HepG2 (cell line): ENCODE measurements around the gene C11orf24.

Experiments used
- ATF7-NPFF ChIP-seq: sonication (generic); formaldehyde crosslinking; IDR thresholded peaks from 2 replicates; pipeline ENCODE4 v1.8.1; 2023; ENCODE audit warnings: mild to moderate bottlenecking, low read depth, missing genetic modification reagents, moderate library complexity
- CTCF ChIP-seq: sonication (generic); formaldehyde crosslinking; IDR thresholded peaks from 2 replicates; pipeline ENCODE4 v1.5.0; 2020; ENCODE audit warnings: mild to moderate bottlenecking, missing genetic modification reagents, moderate library complexity
- JUN ChIP-seq: sonication (generic); formaldehyde crosslinking; IDR thresholded peaks from 2 replicates; pipeline ENCODE4 v1.4.0; 2020; ENCODE audit warnings: mild to moderate bottlenecking, missing genetic modification reagents
- MLX ChIP-seq: IDR thresholded peaks from 2 replicates; pipeline ENCODE4 v1.6.1; 2016
- NR3C1 ChIP-seq: sonication (generic); formaldehyde crosslinking; IDR thresholded peaks from 2 replicates; pipeline ENCODE4 v1.4.0; 2020; ENCODE audit warnings: missing genetic modification reagents
- PREB ChIP-seq: sonication (generic); formaldehyde crosslinking; IDR thresholded peaks from 2 replicates; pipeline ENCODE4 v1.4.0; 2020; ENCODE audit warnings: missing genetic modification reagents
- RAD21 ChIP-seq: fragments of 450-650 bp; formaldehyde crosslinking; IDR thresholded peaks from 2 replicates; pipeline ENCODE4 v1.5.0; 2020; ENCODE audit warnings: mild to moderate bottlenecking
- RORA ChIP-seq: sonication (generic); formaldehyde crosslinking; IDR thresholded peaks from 2 replicates; pipeline ENCODE4 v1.5.0; 2020; ENCODE audit warnings: mild to moderate bottlenecking, missing genetic modification reagents, moderate library complexity
- SALL2 ChIP-seq: sonication (generic); formaldehyde crosslinking; IDR thresholded peaks from 2 replicates; pipeline ENCODE4 v1.8.1; 2023; ENCODE audit warnings: mild to moderate bottlenecking, missing genetic modification reagents, inconsistent platforms
- SMC3 ChIP-seq: IDR thresholded peaks from 2 replicates; pipeline ENCODE4 v1.6.1; 2011; ENCODE audit warnings: low read length, improper control_type of control experiment
- YY1 ChIP-seq: IDR thresholded peaks from 2 replicates; pipeline ENCODE4 v1.6.1; 2011; ENCODE audit warnings: low read length, low read depth, moderate library complexity, mild to moderate bottlenecking; ENCODE audit not compliant: insufficient read depth, insufficient replicate concordance
- ZBTB14 ChIP-seq: sonication (generic); formaldehyde crosslinking; IDR thresholded peaks from 2 replicates; pipeline ENCODE4 v1.4.0; 2020; ENCODE audit warnings: missing genetic modification reagents
- ZFP82 ChIP-seq: sonication (generic); formaldehyde crosslinking; IDR thresholded peaks from 2 replicates; pipeline ENCODE4 v1.5.1; 2020; ENCODE audit warnings: mild to moderate bottlenecking, missing genetic modification reagents, borderline replicate concordance
- ZNF512 ChIP-seq: sonication (generic); formaldehyde crosslinking; IDR thresholded peaks from 2 replicates; pipeline ENCODE4 v1.4.0; 2020; ENCODE audit warnings: mild to moderate bottlenecking, missing genetic modification reagents

- TF ChIP-seq SMC3 (no peak), ATF7-NPFF (CRISPR knock-in tag) (no peak), SALL2 (CRISPR knock-in tag) (no peak), YY1 (no peak), CTCF (CRISPR knock-in tag) (no peak), JUN (CRISPR knock-in tag) (no peak), MLX (no peak), RORA (CRISPR knock-in tag) (no peak), PREB (CRISPR knock-in tag) (no peak), ZNF512 (no peak), ZBTB14 (CRISPR knock-in tag) (no peak), RAD21 (CRISPR knock-in tag) (no peak), NR3C1 (CRISPR knock-in tag) (no peak), ZFP82 (no peak)
Observed at GRCh38 chr11:68260484-68260883, 11.3 kb downstream of the C11orf24 start.
